GM18517 (cell line): ENCODE results near the gene GRIK4.

Experiments
- ATAC-seq: cut with Tn5 transposase; IDR thresholded peaks from one replicate; pipeline ENCODE4 v1.9.1; 2021; ENCODE audit warnings: mild to moderate bottlenecking, moderate library complexity; ENCODE audit not compliant: unreplicated experiment

Gene GRIK4

DNA sequence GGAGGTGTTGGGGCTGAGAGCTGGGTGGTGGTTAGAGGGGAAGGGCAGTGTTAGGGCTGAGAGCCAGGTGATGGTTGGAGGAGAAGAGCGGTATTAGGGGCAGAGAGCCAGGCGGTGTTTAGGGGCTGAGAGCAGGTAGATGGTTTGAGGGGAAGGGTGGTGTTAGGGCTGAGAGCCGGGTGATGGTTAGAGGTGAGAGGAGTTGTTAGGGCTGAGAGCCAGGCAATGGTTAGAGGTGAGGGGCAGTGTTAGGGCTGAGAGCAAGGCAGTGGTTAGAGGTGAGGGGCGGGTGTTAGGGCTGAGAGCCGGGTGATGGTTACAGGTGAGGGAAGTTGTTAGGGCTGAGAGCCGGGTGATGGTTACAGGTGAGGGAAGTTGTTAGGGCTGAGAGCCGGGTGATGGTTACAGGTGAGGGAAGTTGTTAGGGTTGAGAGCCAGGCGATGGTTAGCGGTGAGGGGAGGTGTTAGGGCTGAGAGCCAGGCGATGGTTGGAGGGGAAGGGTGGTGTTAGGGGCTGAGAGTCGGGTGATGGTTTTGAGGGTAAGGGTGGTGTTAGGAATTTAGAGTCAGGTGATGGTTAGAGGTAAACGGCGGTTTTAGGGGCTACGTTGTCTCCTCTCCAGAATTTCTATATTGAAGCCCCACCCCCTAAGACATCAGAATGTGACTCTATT is 282.4 kb downstream of the GRIK4 start:
- ATAC-seq, result no peak

DNA sequence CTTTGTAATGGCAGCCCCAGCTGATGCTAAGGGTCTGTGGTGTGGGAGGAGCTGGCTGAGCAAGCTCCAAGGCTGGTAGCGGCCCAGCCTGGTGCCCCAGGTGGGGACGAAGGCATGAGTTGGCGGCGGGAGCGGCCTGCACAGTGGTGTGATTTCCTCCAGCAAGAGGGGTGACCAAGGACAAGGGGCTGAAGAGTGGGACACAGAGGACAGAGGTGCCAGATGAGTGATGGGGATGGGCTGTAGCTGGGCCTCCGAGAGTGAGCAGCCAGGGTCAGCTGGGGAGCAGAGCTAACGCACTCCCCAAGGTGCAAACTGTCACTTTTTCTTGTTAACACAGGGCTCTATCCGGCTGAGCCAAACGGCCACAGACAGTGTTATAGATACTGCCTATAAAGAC is 283.2 kb downstream of the GRIK4 start:
- ATAC-seq, result no peak

DNA sequence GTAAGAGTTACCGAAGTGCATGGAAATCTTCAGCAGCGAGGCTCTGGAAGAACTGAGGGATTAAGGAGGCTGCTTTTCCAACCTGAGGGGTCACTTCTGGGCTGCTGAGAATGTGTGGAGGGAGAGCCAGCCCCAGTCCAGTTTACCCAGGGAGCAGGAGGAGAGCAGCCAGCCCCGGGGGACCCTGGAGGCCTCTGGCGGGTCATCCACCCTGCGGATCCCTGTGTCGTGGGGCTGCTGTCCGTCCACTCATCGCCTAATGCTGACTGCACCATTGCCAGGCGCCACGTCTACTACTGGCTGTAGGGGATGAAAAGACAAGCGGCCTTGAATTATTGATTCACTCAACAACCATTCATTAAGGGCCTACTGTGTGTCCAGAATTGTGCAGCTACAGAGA is 283.6 kb downstream of the GRIK4 start:
- ATAC-seq, result no peak

DNA sequence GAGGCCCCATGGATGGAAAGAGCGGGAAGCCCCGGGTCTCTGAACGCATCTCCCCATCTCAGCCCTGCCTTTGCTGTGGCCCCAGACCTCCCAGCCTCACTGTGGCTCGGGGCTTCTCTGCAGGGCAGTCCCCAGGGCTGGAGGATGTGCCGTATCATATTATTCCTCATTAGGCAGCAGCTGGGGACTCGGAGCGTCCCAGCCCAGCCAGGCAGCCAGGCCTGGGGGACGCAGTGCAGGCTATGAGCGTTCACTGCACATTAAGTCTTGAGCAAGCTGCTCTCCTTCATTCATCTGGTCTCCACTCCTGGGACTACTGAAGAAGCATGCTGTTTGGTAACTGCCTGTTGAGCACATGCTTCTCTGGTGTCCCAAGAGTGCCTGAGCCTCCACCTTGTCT is 285.6 kb downstream of the GRIK4 start:
- no peak for ATAC-seq

DNA sequence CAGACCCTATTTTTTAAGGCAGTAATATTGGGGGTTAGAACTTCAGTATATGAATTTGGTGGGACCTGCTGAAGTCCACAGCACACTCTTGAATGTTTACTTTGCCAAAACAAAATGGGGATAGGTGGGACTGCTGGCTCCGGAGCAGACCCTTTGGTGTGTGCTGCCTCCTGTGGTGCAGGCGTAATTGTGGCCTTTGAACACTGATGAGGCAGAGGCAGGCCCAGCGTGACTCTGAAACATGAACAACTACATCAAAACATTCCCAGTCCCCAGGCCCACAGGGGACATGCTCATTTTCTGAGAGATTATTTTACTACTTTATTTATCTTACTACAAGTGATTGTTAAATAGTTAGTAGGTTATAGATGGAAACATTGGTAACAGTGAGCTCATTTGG is 287.3 kb downstream of the GRIK4 start:
- ATAC-seq, result no peak

- no peak for ATAC-seq
Observed at GRCh38 chr11:120800206-120800605, 288.7 kb downstream of the GRIK4 start.

- no peak for ATAC-seq
Observed at GRCh38 chr11:120801801-120802689, 290.5 kb downstream of the GRIK4 start.

DNA sequence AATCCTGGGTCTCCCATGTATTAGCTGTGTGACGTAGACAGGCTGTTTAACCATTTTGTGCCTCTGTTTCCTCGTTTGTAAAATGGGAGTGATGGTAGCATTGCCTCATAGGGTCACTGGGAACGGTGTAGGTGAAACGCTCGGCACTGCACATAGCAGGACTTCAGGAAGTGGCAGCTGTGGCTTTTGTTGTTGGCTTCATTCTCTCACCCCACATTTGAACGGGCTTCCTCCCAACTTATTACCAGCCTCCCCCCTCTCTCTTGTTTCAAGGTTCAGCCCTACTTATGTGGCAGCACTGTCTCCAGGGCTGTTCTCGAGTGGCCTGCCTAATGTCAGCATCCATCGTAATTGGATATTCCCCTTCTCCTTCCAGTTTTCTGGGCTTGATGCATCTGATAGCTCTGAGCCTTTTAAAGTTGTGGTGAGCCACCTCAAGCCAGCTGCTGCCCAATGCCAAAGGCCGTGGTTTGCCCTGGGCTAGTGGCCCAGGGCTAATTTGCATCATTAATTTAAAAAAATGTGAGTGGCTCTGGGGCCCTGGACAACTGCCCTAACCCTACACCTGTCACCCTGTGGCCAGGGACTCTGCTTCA is 294.5 kb downstream of the GRIK4 start:
- no peak for ATAC-seq

GRCh38 chr11:120807414-120808150 is 296.0 kb downstream of the GRIK4 start:
- no peak for ATAC-seq

- no peak for ATAC-seq
Observed at GRCh38 chr11:120808616-120809050, 297.1 kb downstream of the GRIK4 start.

DNA sequence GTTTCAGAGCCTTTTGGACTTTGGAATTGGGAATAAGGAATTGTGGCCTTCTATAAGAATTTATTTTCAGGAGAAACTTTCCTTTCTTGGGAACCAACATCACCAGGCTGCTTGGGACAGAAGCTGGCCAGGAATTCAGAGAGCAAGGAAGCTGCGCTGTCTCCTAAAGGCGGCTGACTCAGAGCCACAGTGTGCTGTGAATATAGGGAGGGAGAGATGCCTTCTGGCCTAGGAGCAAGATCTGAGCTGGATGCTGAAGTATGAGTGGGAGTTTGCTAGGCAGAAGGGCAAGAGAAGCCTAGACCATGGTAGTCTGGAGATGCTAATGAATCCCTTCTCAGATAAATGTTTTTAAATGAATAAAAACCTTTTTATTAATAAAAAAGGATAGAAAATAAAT is 298.7 kb downstream of the GRIK4 start:
- ATAC-seq, result no peak

GRCh38 chr11:120811199-120811598 is 299.7 kb downstream of the GRIK4 start:
- ATAC-seq, result no peak

DNA sequence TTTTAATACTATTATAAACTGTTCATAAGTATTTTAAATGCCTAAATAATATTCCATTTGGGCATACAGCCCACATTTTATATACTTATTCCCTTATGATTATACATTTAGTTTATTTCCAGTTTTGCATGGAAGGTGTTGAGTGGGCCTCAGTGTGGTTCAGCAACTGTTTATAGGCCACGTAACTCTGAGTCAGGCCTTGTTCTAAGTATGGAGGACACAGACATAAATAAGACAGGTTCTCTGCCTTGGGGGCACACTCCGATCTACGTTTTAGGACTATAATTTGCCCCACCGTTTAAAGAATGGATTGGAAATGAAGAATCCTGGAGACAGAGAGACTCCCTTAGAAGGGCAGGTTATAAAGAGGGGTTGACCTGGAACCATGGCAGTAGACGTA is 300.2 kb downstream of the GRIK4 start:
- no peak for ATAC-seq

- ATAC-seq, result no peak
Observed at GRCh38 chr11:120814531-120815318, 303.2 kb downstream of the GRIK4 start.

GRCh38 chr11:120815319-120816100 is 304.0 kb downstream of the GRIK4 start:
- no peak for ATAC-seq

DNA sequence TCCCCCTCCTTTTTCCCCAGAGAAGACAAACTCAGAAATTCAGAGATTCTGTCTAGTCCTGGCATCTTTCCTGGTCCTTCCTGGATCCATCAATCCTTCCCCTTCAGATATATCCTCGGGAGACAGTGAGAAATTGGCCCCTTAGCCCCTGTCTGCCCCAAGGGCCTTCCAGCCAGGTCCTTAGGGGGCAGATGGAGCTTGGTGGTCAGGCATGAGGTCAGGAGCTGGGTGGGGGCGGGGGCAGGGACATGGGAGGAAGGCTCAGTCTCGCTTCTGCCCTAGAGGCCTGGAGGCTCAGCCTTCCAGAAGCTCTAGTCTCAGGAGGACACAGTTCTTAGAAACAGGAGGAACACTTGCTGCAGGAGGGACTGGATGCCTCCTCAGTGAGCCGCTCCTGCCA is 304.6 kb downstream of the GRIK4 start:
- ATAC-seq, result no peak

- ATAC-seq, result no peak
Observed at GRCh38 chr11:120816711-120817110, 305.2 kb downstream of the GRIK4 start.

DNA sequence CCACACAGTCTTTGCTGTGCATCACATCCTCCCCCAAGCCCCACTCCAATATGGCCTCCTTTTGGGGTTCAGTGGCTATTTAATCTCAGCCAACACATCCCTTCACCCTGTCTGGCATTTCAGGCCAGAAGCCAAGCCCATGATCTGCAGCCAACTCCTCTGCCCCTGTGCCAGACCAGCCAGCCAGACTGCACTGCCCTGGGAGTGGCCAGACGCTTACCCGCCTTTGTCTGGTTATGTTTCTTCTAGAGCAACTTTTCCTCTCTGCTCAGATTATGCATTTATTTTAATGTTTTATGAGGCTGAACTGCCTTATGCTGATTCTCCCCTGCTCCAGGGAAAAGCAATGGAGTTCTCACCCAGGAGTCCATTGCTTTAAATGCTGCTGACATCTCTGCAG is 305.6 kb downstream of the GRIK4 start:
- no peak for ATAC-seq

GRCh38 chr11:120818097-120818496 is 306.5 kb downstream of the GRIK4 start:
- no peak for ATAC-seq

DNA sequence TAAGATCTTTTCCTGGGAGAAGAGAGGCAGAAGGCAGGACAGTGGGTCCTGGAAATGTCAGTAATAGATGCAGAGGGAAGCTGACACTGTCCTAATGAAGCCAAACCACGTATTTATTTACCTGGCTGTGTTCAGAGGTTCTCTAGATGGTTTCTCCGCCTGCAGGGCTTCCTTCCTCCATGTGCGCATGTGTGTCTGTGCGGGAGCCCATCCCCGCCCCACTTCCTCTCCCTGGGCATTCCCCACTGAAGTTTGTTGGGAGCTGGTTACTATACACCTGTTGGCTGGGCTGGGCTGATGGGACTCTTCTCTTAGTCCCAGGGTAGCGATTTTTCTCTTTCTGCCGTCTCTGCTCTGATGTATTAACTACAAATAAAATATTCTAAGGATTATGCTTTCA is 307.5 kb downstream of the GRIK4 start:
- ATAC-seq, result no peak
